Measurements from ENCODE around the gene GNAO1.

Gene GNAO1

GRCh38 chr16:56325956-56326355 lies 134.7 kb downstream of the GNAO1 start:
- no peak overlapping the region for H3K27ac ChIP-seq
- TF ChIP-seq ZFX (IDR thresholded peaks at IDR 0.05): no peak
- no peak for TF ChIP-seq CTCF (conservative IDR thresholded peaks at IDR 0.05)

GRCh38 chr16:56327071-56327928 lies 136.0 kb downstream of the GNAO1 start:
- H3K27ac ChIP-seq: no peak overlapping the region
- no peak for TF ChIP-seq CTCF (conservative IDR thresholded peaks at IDR 0.05)

GRCh38 chr16:56327929-56328258 lies 136.6 kb downstream of the GNAO1 start:
- TF ChIP-seq CTCF (conservative IDR thresholded peaks at IDR 0.05) (no peak), ZFX (IDR thresholded peaks at IDR 0.05) (no peak)
- no peak overlapping the region for H3K27ac ChIP-seq

GRCh38 chr16:56328276-56329022 lies 137.2 kb downstream of the GNAO1 start:
- H3K27ac ChIP-seq: no peak overlapping the region
- TF ChIP-seq CTCF (conservative IDR thresholded peaks at IDR 0.05): no peak
- no peak for TF ChIP-seq ZFX (IDR thresholded peaks at IDR 0.05)

GRCh38 chr16:56329887-56330286 lies 138.6 kb downstream of the GNAO1 start:
- TF ChIP-seq CTCF (conservative IDR thresholded peaks at IDR 0.05) (no peak), ZFX (IDR thresholded peaks at IDR 0.05) (no peak)

GRCh38 chr16:56330476-56330875 lies 139.2 kb downstream of the GNAO1 start:
- no peak for TF ChIP-seq CTCF (conservative IDR thresholded peaks at IDR 0.05)
- no peak for TF ChIP-seq ZFX (IDR thresholded peaks at IDR 0.05)
- H3K27ac ChIP-seq: no peak overlapping the region

More at GRCh38 chr16:56329887-56330286, 138.6 kb downstream of the GNAO1 start:
- no peak overlapping the region for H3K27ac ChIP-seq

- no peak overlapping the region for H3K27ac ChIP-seq
- TF ChIP-seq ZFX (IDR thresholded peaks at IDR 0.05) (no peak), CTCF (conservative IDR thresholded peaks at IDR 0.05) (no peak)
Observed at GRCh38 chr16:56331399-56331798, 140.1 kb downstream of the GNAO1 start.
